SK-N-MC (cell line): ENCODE results near the gene CCDC127.

Source experiments
- DNase-seq: peaks from one replicate; pipeline ENCODE4 v3.0.0-alpha.2; 2011; ENCODE audit warnings: low read depth, low spot score
- H3K27ac ChIP-seq: fragments of 200-600 bp; sonication (generic); 2 replicates; pipeline ENCODE4 v1.5.1; 2016; ENCODE audit warnings: mixed run types
- H3K36me3 ChIP-seq: fragments of 200-600 bp; sonication (generic); 2 replicates; pipeline ENCODE4 v1.6.1; 2017; ENCODE audit warnings: antibody characterized with exemption, low read length, mixed read lengths; ENCODE audit not compliant: insufficient read depth
- H3K4me3 ChIP-seq: fragments of 200-600 bp; sonication (generic); 2 replicates; pipeline ENCODE4 v1.5.1; 2016
- H3K9ac ChIP-seq: fragments of 200-600 bp; sonication (generic); 2 replicates; pipeline ENCODE4 v1.8.0; 2017; ENCODE audit warnings: mixed run types, mixed read lengths; ENCODE audit not compliant: insufficient read length
- H3K9me3 ChIP-seq: fragments of 200-600 bp; sonication (generic); 2 replicates; pipeline ENCODE4 v1.6.1; 2017; ENCODE audit warnings: low read depth, mild to moderate bottlenecking, antibody characterized with exemption, low read length, moderate library complexity, mixed read lengths
- EZH2 ChIP-seq: fragments of 200-600 bp; sonication (generic); IDR thresholded peaks from one replicate; pipeline ENCODE4 v1.6.1; 2017; ENCODE audit warnings: antibody characterized with exemption
- FOXP2 ChIP-seq: optimal IDR thresholded peaks from 2 replicates; pipeline ENCODE3; 2011; ENCODE audit warnings: mild to moderate bottlenecking, moderate library complexity; ENCODE audit not compliant: insufficient read depth; ENCODE audit errors: extremely low read length, control extremely low read depth
- POLR2AphosphoS5 ChIP-seq: IDR thresholded peaks from 2 replicates; pipeline ENCODE4 v1.6.1; 2012; ENCODE audit warnings: mild to moderate bottlenecking, low read depth, low read length, borderline replicate concordance

Gene CCDC127

GRCh38 chr5:188488-189481, 29.2 kb downstream of the CCDC127 start:
- peak; percentile 26 for DNase-seq
- H3K27ac ChIP-seq: no peak overlapping the region
- TF ChIP-seq EZH2: no peak
- TF ChIP-seq POLR2AphosphoS5: no peak
- TF ChIP-seq FOXP2: no peak
- H3K9me3 ChIP-seq: no peaks in the 10 kb centered on the region
- H3K4me3 ChIP-seq: peak overlapping the region; percentile 7; the same call in 1 of the 2 replicates
- H3K36me3 ChIP-seq: no peaks in the 10 kb centered on the region
- H3K9ac ChIP-seq: no peak overlapping the region

GRCh38 chr5:187617-188451, 30.1 kb downstream of the CCDC127 start:
- no peak for TF ChIP-seq FOXP2
- TF ChIP-seq EZH2: no peak
- no peak for TF ChIP-seq POLR2AphosphoS5
- no peak overlapping the region; the same call in 1 of the 2 replicates for H3K4me3 ChIP-seq
- H3K36me3 ChIP-seq: no peaks in the 10 kb centered on the region
- H3K9ac ChIP-seq: no peak overlapping the region
- H3K27ac ChIP-seq: no peak overlapping the region
- no peaks in the 10 kb centered on the region for H3K9me3 ChIP-seq
- no peak for DNase-seq

- no peak overlapping the region for H3K4me3 ChIP-seq
- no peak overlapping the region for H3K27ac ChIP-seq
- no peak overlapping the region for H3K9ac ChIP-seq
- no peaks in the 10 kb centered on the region for H3K9me3 ChIP-seq
- TF ChIP-seq EZH2: no peak
- TF ChIP-seq FOXP2: no peak
- H3K36me3 ChIP-seq: no peaks in the 10 kb centered on the region
- no peak for DNase-seq
Observed at GRCh38 chr5:187042-187431, 30.9 kb downstream of the CCDC127 start.

GRCh38 chr5:186091-187041, 31.6 kb downstream of the CCDC127 start:
- TF ChIP-seq FOXP2 (no peak), POLR2AphosphoS5 (no peak), EZH2 (no peak)
- no peaks in the 10 kb centered on the region for H3K36me3 ChIP-seq
- H3K9me3 ChIP-seq: no peaks in the 10 kb centered on the region
- no peak overlapping the region for H3K4me3 ChIP-seq
- DNase-seq: no peak
- no peak overlapping the region for H3K27ac ChIP-seq
- H3K9ac ChIP-seq: no peak overlapping the region

- H3K9me3 ChIP-seq: no peaks in the 10 kb centered on the region
- DNase-seq: no peak
- H3K36me3 ChIP-seq: no peaks in the 10 kb centered on the region
- no peak overlapping the region for H3K4me3 ChIP-seq
- H3K9ac ChIP-seq: no peak overlapping the region
- H3K27ac ChIP-seq: no peak overlapping the region
- no peak for TF ChIP-seq EZH2
Observed at GRCh38 chr5:185095-186070, 32.6 kb downstream of the CCDC127 start.

- no peaks in the 10 kb centered on the region for H3K36me3 ChIP-seq
- no peak overlapping the region for H3K4me3 ChIP-seq
- no peak for TF ChIP-seq FOXP2
- TF ChIP-seq POLR2AphosphoS5: no peak
- no peak for TF ChIP-seq EZH2
- H3K9ac ChIP-seq: no peak overlapping the region
- H3K27ac ChIP-seq: no peak overlapping the region
- H3K9me3 ChIP-seq: no peaks in the 10 kb centered on the region
- no peak for DNase-seq
Observed at GRCh38 chr5:184471-184870, 33.5 kb downstream of the CCDC127 start.

GRCh38 chr5:182126-182525, 35.8 kb downstream of the CCDC127 start:
- TF ChIP-seq FOXP2 (no peak), POLR2AphosphoS5 (no peak), EZH2 (no peak)
- H3K4me3 ChIP-seq: no peak overlapping the region
- H3K36me3 ChIP-seq: no peaks in the 10 kb centered on the region
- H3K9ac ChIP-seq: no peak overlapping the region
- no peak overlapping the region for H3K27ac ChIP-seq
- DNase-seq: no peak
- no peaks in the 10 kb centered on the region for H3K9me3 ChIP-seq
